Measurements from ENCODE around the gene KCNG3.

Gene KCNG3

DNA sequence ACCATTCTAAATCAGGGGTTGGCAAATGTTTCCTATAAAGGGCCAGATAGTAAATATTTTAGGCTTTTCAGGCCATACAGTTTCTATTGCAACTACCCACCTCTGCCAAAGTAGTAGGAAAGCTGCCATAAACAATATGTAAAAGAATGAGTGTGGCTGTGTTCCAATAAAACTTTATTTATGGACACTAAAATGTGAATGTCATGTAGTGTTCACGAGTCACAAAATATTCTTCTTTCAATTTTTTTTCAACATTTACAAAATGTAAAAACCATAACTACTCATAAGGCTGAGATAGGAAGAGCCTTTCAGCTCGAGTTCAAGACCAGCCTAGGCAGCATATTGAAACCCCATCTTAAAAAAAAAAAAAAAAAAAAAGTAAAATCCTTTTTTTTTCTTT, 13.4 kb downstream of the KCNG3 start:
- DNase-seq = no peak

DNA sequence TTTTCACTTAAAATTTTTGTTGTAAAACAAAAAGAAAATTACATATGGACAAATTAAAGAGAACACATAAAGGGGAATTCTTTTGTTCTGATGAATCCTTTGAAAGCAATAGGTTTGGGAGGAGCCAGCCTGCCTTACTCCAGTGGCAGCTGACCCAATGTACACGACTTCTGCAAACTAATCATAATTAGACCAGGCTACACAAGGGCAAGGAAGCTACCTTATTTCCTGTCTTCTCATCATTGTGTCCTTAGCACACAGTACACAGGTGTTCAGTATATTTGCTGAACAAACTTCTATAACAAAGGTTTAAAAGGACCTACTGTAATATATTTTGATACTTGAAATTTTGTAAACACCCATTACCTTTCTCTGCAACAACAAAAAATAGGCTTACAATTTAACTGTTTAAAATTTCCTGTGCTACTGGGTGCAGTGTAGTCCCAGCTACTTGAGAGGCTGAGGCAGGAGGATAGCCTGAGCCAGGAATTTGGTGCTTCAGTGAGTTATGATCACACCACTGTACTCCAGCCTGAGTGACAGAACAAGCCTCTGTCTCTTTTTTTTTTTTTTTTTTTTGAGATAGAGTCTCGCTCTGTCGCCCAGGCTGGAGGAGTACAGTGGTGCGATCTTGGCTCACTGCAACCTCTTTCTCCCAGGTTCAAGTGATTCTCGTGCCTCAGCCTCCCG, 18.9 kb downstream of the KCNG3 start:
- DNase-seq = no peak

DNA sequence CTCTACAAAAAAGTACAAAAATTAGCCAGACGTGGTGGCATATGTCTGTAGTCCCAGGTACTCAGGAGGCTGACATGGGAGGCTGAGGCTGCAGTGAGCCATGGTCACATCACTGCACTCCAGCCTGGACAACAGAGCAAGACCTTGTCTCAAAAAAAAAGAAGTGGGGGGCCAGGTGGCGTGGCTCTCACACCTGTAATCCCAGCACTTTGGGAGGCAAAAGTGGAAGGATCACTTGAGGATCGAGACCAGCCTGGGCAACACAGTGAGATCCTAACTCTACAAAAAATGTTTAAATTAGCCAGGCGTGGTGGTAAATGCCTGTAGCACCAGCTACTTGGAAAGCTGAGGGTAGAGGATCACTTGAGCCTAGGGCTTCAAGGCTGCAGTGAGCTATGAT, 23.1 kb downstream of the KCNG3 start:
- no peak for DNase-seq

- DNase-seq = no peak
Measured at GRCh38 chr2:42464631-42465030, 29.2 kb downstream of the KCNG3 start.

- DNase-seq = no peak
Measured at GRCh38 chr2:42463570-42463969, 30.2 kb downstream of the KCNG3 start.

DNA sequence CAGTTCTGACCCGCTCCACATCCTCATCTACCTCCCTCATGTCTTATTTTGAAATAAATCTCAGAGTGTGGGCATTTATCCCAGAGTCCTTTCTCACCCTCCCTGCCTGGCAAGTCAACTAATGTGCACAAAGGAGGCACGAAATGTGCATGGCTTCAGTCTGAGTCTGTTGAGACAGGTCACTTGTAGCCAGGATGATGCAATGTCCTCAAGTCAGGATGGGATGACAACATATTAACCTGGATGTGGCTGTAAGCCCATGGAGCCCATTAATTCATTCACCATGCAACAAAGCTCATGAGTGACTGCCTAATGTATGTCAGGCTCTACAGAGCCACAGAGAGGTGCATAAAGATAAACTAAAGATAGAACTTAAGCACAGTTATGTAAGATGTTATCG, 34.5 kb downstream of the KCNG3 start:
- no peak for DNase-seq

DNA sequence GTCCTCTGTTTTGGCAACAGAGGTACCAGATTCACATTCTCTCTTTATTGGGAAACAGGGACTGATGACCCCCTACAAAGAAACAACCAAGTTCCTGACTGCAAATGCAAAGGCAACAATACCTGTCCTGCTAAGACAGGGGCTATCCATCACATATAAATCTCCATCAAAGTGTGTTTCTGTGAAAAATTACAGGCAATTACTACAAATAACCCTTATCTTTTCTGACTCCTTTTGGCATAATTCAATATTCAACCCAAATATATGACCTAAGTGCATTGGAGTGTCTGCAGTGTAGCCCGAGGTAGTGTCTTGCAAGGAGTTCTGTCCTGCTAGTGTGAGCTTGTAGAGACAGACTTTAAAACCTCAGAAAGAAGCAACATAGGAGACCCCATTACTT, 35.4 kb downstream of the KCNG3 start:
- no peak for DNase-seq

GRCh38 chr2:42457011-42457410, 36.8 kb downstream of the KCNG3 start:
- DNase-seq = no peak

DNA sequence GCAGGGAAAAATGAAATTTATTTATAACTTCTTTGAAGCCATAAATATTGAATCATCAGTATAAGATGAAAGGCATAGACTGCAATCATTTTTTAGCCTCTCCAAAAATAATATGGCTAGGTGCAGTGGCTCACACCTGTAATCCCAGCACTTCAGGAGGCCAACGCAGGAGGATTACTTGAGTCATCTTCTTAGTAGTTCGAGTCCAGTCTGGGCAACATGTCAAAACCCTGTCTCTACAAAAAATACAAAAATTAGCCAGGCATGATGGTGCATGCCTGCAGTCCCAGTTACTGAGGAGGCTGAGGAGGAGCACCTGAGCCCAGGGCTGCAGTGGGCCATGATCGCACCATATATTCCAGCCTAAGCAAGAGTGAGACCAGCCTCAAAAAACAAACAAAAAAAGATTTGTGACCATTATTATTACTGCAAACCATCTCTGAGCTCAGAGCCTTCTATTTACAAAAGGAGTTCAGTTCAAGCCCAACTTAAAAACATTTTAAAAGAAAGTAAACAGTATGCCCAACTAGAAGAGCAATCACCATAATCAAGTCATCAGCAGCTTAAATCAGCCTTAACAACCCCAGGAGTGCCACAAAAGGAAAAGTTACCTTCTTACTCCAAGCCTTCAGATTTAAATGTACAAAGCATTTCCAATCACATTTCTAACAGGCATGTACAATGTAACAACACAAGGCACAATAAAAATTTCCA, 37.5 kb downstream of the KCNG3 start:
- no peak for DNase-seq

DNA sequence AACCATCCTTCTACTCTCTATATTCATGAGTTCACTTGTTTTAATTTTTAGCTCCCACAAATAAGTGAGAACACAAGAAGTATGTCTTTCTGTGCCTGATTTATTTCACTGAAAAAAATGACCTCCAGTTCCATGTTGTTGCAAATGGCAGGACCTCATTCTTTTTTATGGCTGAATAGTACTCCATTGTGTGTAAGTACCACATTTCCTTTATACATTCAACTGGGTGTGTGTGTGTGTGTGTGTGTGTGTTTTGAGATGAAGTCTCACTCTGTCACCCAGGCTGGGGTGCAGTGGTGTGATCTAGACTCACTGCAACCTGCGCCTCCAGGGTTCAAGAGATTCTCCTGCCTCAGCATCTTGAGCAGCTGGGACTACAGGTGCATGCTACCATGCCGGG, 41.2 kb downstream of the KCNG3 start:
- DNase-seq = no peak

- DNase-seq = no peak
Measured at GRCh38 chr2:42450136-42450535, 43.6 kb downstream of the KCNG3 start.

- no peak for DNase-seq
Measured at GRCh38 chr2:42449163-42450087, 44.4 kb downstream of the KCNG3 start.

GRCh38 chr2:42448163-42448562, 45.6 kb downstream of the KCNG3 start:
- no peak for DNase-seq

GRCh38 chr2:42446503-42447271, 47.1 kb downstream of the KCNG3 start:
- no peak for DNase-seq

- DNase-seq = no peak
Measured at GRCh38 chr2:42443718-42444399, 49.9 kb downstream of the KCNG3 start.

DNA sequence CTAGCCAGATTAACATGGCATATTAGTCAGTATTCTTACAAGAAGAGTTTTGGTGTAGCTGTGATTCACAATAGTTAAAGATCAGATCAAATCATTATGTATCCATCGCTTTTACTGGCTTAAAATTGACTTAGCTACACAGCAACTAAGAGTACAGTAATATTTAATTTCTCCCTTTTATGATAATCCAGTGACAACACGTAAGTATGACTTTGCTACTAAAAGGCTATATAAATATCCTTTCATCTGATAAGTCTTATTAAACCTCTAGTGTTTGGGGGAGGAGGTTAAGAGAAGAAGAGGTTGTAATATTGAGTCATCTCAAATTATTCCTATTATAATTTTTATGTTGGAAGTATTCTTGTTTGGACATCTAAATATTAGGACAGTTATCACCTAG, 51.0 kb downstream of the KCNG3 start:
- no peak for DNase-seq

DNA sequence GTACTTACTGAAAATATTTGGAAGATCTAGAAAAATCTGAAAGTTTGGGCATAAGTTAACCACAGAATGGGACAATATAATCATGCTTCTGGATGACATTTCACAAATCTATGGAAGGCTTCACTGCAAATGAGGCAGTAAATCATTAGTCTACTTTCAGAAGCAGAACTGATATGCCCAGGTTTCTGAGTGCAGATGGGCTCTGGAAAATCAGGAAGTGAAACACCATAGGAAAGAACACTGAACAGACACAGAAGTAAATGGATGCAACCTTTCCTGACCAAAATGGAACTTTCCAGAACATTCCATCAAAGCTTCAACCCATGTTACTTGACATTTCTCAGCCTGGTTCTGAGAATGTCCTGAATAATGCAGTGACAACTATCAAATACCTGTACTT, 55.1 kb downstream of the KCNG3 start:
- DNase-seq = no peak

GRCh38 chr2:42436370-42436769, 57.4 kb downstream of the KCNG3 start:
- DNase-seq = no peak

DNA sequence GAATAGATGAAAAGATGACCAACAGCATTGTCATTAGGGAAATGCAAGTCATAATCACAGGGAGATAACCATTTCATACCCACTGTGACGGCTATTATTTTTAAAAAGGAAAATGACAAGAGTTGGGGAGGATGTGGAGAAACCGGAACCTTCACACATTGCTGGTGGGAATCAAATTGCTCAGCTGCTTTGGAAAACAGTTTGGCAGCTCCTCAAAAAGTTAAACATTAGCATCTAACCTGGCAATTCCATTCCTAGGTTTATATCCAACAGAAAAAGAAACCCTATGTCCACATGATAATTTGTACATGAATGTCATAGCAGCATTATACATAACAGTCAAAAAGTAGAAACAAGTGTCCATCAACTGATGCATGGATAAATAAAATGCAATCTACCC, 58.2 kb downstream of the KCNG3 start:
- DNase-seq = no peak

GRCh38 chr2:42430188-42430587, 63.6 kb downstream of the KCNG3 start:
- DNase-seq = no peak

DNA sequence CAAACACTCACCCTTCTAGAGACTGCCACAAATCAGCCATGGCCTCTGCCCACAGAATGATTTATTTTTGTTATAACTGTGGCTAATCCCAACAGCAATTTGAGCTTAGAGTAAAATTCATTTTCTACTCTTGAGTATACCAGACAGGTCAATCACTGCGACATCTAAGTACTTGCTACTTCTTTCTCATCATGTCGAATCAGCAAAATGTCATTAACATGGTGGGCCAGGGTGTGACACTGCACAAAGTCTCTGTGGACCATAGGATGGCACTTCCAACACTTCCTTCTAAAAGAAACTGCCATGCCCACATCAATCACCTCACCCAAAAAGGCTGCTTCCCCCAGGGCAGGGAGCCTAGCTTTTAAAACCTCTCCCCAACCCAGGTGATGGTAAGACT, 64.4 kb downstream of the KCNG3 start:
- no peak for DNase-seq

- no peak for DNase-seq
Measured at GRCh38 chr2:42425697-42426096, 68.1 kb downstream of the KCNG3 start.
